ENCODE results near the gene MSN.
"Not testable (repeated sequence)": the region's sequence is repeated elsewhere in the genome, so short reads cannot be mapped to it uniquely, and the experiment has no call there.

Gene MSN

GRCh38 chrX:65667503-65668376 is at the start of gene MSN:
TSS of gene MSN (plus strand) at chrX:65667654. CDS start at chrX:65667842, 188 bp downstream.
- DNase-seq = peak; percentile 72

- not testable (repeated sequence) for DNase-seq
These were observed 47.3 kb upstream of the MSN start for GRCh38 chrX:65620096-65620705.

GRCh38 chrX:65630771-65631170 is 36.7 kb upstream of the MSN start:
- DNase-seq = no peak

GRCh38 chrX:65633826-65634225 is 33.6 kb upstream of the MSN start:
- DNase-seq = no peak

GRCh38 chrX:65634732-65635131 is 32.7 kb upstream of the MSN start:
- DNase-seq = no peak

GRCh38 chrX:65635378-65635777 is 32.1 kb upstream of the MSN start:
- DNase-seq = peak; percentile 65

- DNase-seq = no peak
These were observed 31.6 kb upstream of the MSN start for GRCh38 chrX:65635822-65636221.

- DNase-seq = not testable (repeated sequence)
These were observed 31.2 kb upstream of the MSN start for GRCh38 chrX:65636261-65636660.

GRCh38 chrX:65637335-65637734 is 30.1 kb upstream of the MSN start:
- DNase-seq = no peak

GRCh38 chrX:65642914-65643491 is 24.5 kb upstream of the MSN start:
- DNase-seq = peak; percentile 47

- DNase-seq = peak; percentile 25
These were observed 23.9 kb upstream of the MSN start for GRCh38 chrX:65643531-65644052.

- peak; percentile 84 for DNase-seq
These were observed 22.7 kb upstream of the MSN start for GRCh38 chrX:65644621-65645289.

- peak; percentile 14 for DNase-seq
These were observed 19.7 kb upstream of the MSN start for GRCh38 chrX:65647801-65648200.

GRCh38 chrX:65652098-65652497 is 15.4 kb upstream of the MSN start:
- no peak for DNase-seq

- not testable (repeated sequence) for DNase-seq
These were observed 10.4 kb upstream of the MSN start for GRCh38 chrX:65657009-65657441.

- no peak for DNase-seq
These were observed 9.8 kb upstream of the MSN start for GRCh38 chrX:65657659-65658058.

GRCh38 chrX:65658229-65658628 is 9.2 kb upstream of the MSN start:
- DNase-seq = no peak

GRCh38 chrX:65667157-65667502 is 324 bp upstream of the MSN start:
- no peak for DNase-seq

- peak; percentile 87 for DNase-seq
These were observed 1.2 kb downstream of the MSN start for GRCh38 chrX:65668377-65669310.

GRCh38 chrX:65671286-65671685 is 3.8 kb downstream of the MSN start:
- DNase-seq = no peak

- DNase-seq = peak; percentile 34
These were observed 4.5 kb downstream of the MSN start for GRCh38 chrX:65671966-65672365.

- no peak for DNase-seq
These were observed 6.4 kb downstream of the MSN start for GRCh38 chrX:65673857-65674203.

Measured in fibroblast of skin of right biceps (primary cell).